ENCODE measurements around the gene FKBP1B.

GRCh38 chr2:24045511-24046508 is 3.7 kb upstream of the FKBP1B start:
- TF ChIP-seq CTCF (IDR thresholded peaks at IDR 0.05) = no peak
- TF ChIP-seq POLR2A (IDR thresholded peaks at IDR 0.05) = no peak
- no peak for TF ChIP-seq POLR2AphosphoS5 (IDR thresholded peaks at IDR 0.05)
